K562 (cell line): ENCODE measurements around the gene SH3GL3. TPM values are rescaled to one million over a fixed set of nuclear protein-coding genes. Genes with fewer than 3 reads are reported as not detected.

Experiments
- BRF2 ChIP-seq: IDR thresholded peaks from 3 replicates; pipeline ENCODE4 v1.6.1; 2011; ENCODE audit warnings: borderline replicate concordance, mild to moderate bottlenecking; ENCODE audit not compliant: insufficient read length, insufficient read depth
- CTCFL ChIP-seq: IDR thresholded peaks from 2 replicates; pipeline ENCODE4 v1.6.1; 2011; ENCODE audit warnings: borderline replicate concordance, low read depth, mild to moderate bottlenecking, moderate library complexity, low read length; ENCODE audit not compliant: insufficient read depth, poor library complexity, severe bottlenecking
- DLX4 ChIP-seq: fragments of 250-450 bp; sonication (Bioruptor Pico); IDR thresholded peaks from 2 replicates; pipeline ENCODE4 v1.6.1; 2021; ENCODE audit warnings: mild to moderate bottlenecking
- EP400 ChIP-seq: fragments of 450-650 bp; IDR thresholded peaks from 2 replicates; pipeline ENCODE4 v1.6.1; 2017; ENCODE audit warnings: antibody characterized with exemption, mild to moderate bottlenecking, moderate library complexity
- HNRNPK ChIP-seq: fragments of 200-400 bp; formaldehyde crosslinking; IDR thresholded peaks from one replicate; pipeline ENCODE4 v1.6.1; 2018; ENCODE audit warnings: mild to moderate bottlenecking, low read depth, low read length; ENCODE audit not compliant: poor library complexity, severe bottlenecking
- IFI16 ChIP-seq: fragments of 250-450 bp; sonication (Bioruptor Pico); IDR thresholded peaks from 2 replicates; pipeline ENCODE4 v2.1.2; 2022; ENCODE audit warnings: mild to moderate bottlenecking, inconsistent platforms
- JUNB ChIP-seq: fragments of 450-650 bp; formaldehyde crosslinking; conservative IDR thresholded peaks from 2 replicates; pipeline ENCODE4 v1.4.0; 2020; ENCODE audit warnings: mild to moderate bottlenecking
- KLF10 ChIP-seq: fragments of 250-450 bp; sonication (Bioruptor Pico); IDR thresholded peaks from 2 replicates; pipeline ENCODE4 v1.6.1; 2021; ENCODE audit warnings: matching md5 sums
- NFRKB ChIP-seq: fragments of 450-650 bp; IDR thresholded peaks from 2 replicates; pipeline ENCODE4 v1.6.1; 2016; ENCODE audit warnings: low read depth
- PCBP2 ChIP-seq: fragments of 200-400 bp; formaldehyde crosslinking; IDR thresholded peaks from 2 replicates; pipeline ENCODE4 v1.6.1; 2018; ENCODE audit warnings: low read length, low read depth, mild to moderate bottlenecking, moderate library complexity; ENCODE audit not compliant: poor library complexity, severe bottlenecking
- PKNOX1 ChIP-seq: fragments of 450-650 bp; IDR thresholded peaks from 2 replicates; pipeline ENCODE4 v1.6.1; 2016
- SMARCB1 ChIP-seq: IDR thresholded peaks from 2 replicates; pipeline ENCODE4 v1.6.1; 2011; ENCODE audit warnings: improper control_type of control experiment, low read depth; ENCODE audit not compliant: insufficient read length
- TRIM28 ChIP-seq: fragments of 450-650 bp; IDR thresholded peaks from 2 replicates; pipeline ENCODE4 v1.6.1; 2017
- ZKSCAN8 ChIP-seq: fragments of 200-800 bp; sonication (Bioruptor generic); IDR thresholded peaks from 2 replicates; pipeline ENCODE4 v1.6.1; 2016; ENCODE audit warnings: missing genetic modification characterization, missing compliant biosample characterization
- ZNF217 ChIP-seq: sonication (generic); formaldehyde crosslinking; IDR thresholded peaks from 2 replicates; pipeline ENCODE4 v1.8.0; 2022; ENCODE audit warnings: mild to moderate bottlenecking, missing genetic modification reagents
- ZNF445 ChIP-seq: fragments of 250-450 bp; sonication (Bioruptor Pico); IDR thresholded peaks from 2 replicates; pipeline ENCODE4 v1.4.0; 2020; ENCODE audit warnings: low read depth, mild to moderate bottlenecking, moderate library complexity
- polyA plus RNA-seq, 8 experiments: library from polyadenylated mRNA; depleted of rRNA in 4 of 8; stranded (reverse) in 5 of 8; unstranded in 3 of 8; fragments of >200 nt; fragmentation: Nextera tagmentation in 2 of 8; fragmentation: Illumina TruSeq in 1 of 8; extraction: Ambion mirVana in 2 of 8; extraction: Trizol in 1 of 8; gene quantifications; 2 replicates each; pipeline versions ENCODE4 v1.2.1 to v1.2.3, GENCODE V29; 2011 to 2014; ENCODE audit warnings: inconsistent platforms in 1 of 8, missing spikeins in 1 of 8
- total RNA-seq, 7 experiments: library from RNA; depleted of rRNA in 6 of 7; stranded (reverse); fragments of >200 nt in 6 of 7; fragmentation: Illumina TruSeq in 2 of 7; extraction: Trizol in 2 of 7; gene quantifications; 2 replicates each; pipeline versions ENCODE4 v1.2.1 to v1.2.3, GENCODE V29; 2011 to 2021; ENCODE audit warnings: low replicate concordance in 1 of 7
- TF ChIP-seq, protein P1 (sequence below): fragments of 200-800 bp; sonication (Bioruptor generic); IDR thresholded peaks from 2 replicates; pipeline ENCODE4 v1.6.1; 2016; ENCODE audit warnings: missing genetic modification characterization, missing compliant biosample characterization
- TF ChIP-seq, protein P2 (sequence below): fragments of 450-650 bp; IDR thresholded peaks from 2 replicates; pipeline ENCODE4 v1.6.1; 2017; ENCODE audit warnings: mild to moderate bottlenecking, moderate library complexity

SH3GL3 gene
- total and polyA plus RNA-seq, 9 of the 15 experiments (the other 6 are each of a cell fraction or from before 2014, with no cell fraction given), result 3.9 to 16.0 (median 9.7) TPM

- TF ChIP-seq TRIM28 (peak; percentile 80; the same call in 1 of the 2 replicates), EP400 (no peak), ZNF445 (CRISPR knock-in tag) (no peak), JUNB (no peak), HNRNPK (no peak), PKNOX1 (no peak), SMARCB1 (no peak), ZNF217 (no peak), ZKSCAN8 (CRISPR knock-in tag) (no peak), CTCFL (no peak), NFRKB (no peak), BRF2 (no peak), KLF10 (CRISPR knock-in tag) (no peak), IFI16 (no peak), PCBP2 (no peak), DLX4 (CRISPR knock-in tag) (no peak)
- TF ChIP-seq, protein P1, sequence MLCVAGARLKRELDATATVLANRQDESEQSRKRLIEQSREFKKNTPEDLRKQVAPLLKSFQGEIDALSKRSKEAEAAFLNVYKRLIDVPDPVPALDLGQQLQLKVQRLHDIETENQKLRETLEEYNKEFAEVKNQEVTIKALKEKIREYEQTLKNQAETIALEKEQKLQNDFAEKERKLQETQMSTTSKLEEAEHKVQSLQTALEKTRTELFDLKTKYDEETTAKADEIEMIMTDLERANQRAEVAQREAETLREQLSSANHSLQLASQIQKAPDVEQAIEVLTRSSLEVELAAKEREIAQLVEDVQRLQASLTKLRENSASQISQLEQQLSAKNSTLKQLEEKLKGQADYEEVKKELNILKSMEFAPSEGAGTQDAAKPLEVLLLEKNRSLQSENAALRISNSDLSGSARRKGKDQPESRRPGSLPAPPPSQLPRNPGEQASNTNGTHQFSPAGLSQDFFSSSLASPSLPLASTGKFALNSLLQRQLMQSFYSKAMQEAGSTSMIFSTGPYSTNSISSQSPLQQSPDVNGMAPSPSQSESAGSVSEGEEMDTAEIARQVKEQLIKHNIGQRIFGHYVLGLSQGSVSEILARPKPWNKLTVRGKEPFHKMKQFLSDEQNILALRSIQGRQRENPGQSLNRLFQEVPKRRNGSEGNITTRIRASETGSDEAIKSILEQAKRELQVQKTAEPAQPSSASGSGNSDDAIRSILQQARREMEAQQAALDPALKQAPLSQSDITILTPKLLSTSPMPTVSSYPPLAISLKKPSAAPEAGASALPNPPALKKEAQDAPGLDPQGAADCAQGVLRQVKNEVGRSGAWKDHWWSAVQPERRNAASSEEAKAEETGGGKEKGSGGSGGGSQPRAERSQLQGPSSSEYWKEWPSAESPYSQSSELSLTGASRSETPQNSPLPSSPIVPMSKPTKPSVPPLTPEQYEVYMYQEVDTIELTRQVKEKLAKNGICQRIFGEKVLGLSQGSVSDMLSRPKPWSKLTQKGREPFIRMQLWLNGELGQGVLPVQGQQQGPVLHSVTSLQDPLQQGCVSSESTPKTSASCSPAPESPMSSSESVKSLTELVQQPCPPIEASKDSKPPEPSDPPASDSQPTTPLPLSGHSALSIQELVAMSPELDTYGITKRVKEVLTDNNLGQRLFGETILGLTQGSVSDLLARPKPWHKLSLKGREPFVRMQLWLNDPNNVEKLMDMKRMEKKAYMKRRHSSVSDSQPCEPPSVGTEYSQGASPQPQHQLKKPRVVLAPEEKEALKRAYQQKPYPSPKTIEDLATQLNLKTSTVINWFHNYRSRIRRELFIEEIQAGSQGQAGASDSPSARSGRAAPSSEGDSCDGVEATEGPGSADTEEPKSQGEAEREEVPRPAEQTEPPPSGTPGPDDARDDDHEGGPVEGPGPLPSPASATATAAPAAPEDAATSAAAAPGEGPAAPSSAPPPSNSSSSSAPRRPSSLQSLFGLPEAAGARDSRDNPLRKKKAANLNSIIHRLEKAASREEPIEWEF (CRISPR knock-in tag), result no peak
- TF ChIP-seq, protein P2, sequence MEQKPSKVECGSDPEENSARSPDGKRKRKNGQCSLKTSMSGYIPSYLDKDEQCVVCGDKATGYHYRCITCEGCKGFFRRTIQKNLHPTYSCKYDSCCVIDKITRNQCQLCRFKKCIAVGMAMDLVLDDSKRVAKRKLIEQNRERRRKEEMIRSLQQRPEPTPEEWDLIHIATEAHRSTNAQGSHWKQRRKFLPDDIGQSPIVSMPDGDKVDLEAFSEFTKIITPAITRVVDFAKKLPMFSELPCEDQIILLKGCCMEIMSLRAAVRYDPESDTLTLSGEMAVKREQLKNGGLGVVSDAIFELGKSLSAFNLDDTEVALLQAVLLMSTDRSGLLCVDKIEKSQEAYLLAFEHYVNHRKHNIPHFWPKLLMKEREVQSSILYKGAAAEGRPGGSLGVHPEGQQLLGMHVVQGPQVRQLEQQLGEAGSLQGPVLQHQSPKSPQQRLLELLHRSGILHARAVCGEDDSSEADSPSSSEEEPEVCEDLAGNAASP, result no peak
Observed at GRCh38 chr15:83462026-83462425, 14.9 kb downstream of the SH3GL3 start (continued).
